Tracheal epithelial cell (primary cell): Measurements from ENCODE around the gene FBRS. TPM values are rescaled to one million over a fixed set of nuclear protein-coding genes. Genes with fewer than 3 reads are reported as not detected.

Experiments used
- total RNA-seq: library from RNA; depleted of rRNA; stranded (reverse); fragments of >200 nt; gene quantifications from 2 replicates; pipeline ENCODE4 v1.2.1, GENCODE V29; 2014

FBRS gene
- total RNA-seq, result 11.1 and 14.9 TPM in 2 replicates

GRCh38 chr16:30657866-30658730 is at the start of gene FBRS:
Gene FBRS (plus strand): TSS chr16:30658431. CDS start chr16:30659519, 1,088 bp downstream.

GRCh38 chr16:30609926-30610839 is 48.0 kb upstream of the FBRS start, which contains the start of gene ZNF689:
Gene ZNF689 (minus strand): TSS chr16:30610389. CDS start chr16:30610041, 348 bp downstream.

GRCh38 chr16:30650369-30651123 is 7.7 kb upstream of the FBRS start, which contains the start of gene PRR14:
Gene PRR14 (plus strand): TSS chr16:30650960. CDS start chr16:30651646, 686 bp downstream.

GRCh38 chr16:30698816-30699614 is 40.8 kb downstream of the FBRS start, which contains the start of gene SRCAP:
Gene SRCAP (plus strand): TSS chr16:30699171. CDS start chr16:30700825, 1,654 bp downstream.

Other genes with a start within 250 kb of the FBRS start
- gene DCTPP1, start 228.4 kb upstream of the FBRS start, total RNA-seq, result 25.4 and 31.3 TPM in 2 replicates
- 7.2 and 10.0 TPM in 2 replicates for gene SEPHS2, start 212.6 kb upstream of the FBRS start, total RNA-seq
- gene ITGAL, start 185.7 kb upstream of the FBRS start, total RNA-seq, result not detected in 2 replicates
- gene ZNF768, start 131.9 kb upstream of the FBRS start, total RNA-seq, result 27.2 and 34.5 TPM in 2 replicates
- 6.6 and 7.5 TPM in 2 replicates for gene ZNF747, start 123.6 kb upstream of the FBRS start, total RNA-seq
- 3.4 and 3.6 TPM in 2 replicates for gene ZNF764, start 100.1 kb upstream of the FBRS start, total RNA-seq
- 8.2 and 10.7 TPM in 2 replicates for gene ZNF688, start 86.7 kb upstream of the FBRS start, total RNA-seq
- gene ZNF785, start 72.7 kb upstream of the FBRS start, total RNA-seq, result 6.2 and 8.0 TPM in 2 replicates
- gene ZNF689, start 48.0 kb upstream of the FBRS start, total RNA-seq, result 1.7 and 3.8 TPM in 2 replicates
- gene PRR14, start 7.5 kb upstream of the FBRS start, total RNA-seq, result 8.7 and 10.1 TPM in 2 replicates
- 15.7 and 16.8 TPM in 2 replicates for gene SRCAP, start 40.7 kb downstream of the FBRS start, total RNA-seq
- gene PHKG2, start 90.0 kb downstream of the FBRS start, total RNA-seq, result 9.6 and 16.1 TPM in 2 replicates
- gene CFAP119, start 103.6 kb downstream of the FBRS start, total RNA-seq, result 1.4 TPM in 1 of 2 replicates, not detected in the other
- 50.3 and 56.6 TPM in 2 replicates for gene RNF40, start 103.9 kb downstream of the FBRS start, total RNA-seq
- gene ZNF629, start 128.8 kb downstream of the FBRS start, total RNA-seq, result 5.5 and 6.6 TPM in 2 replicates
- gene BCL7C, start 235.6 kb downstream of the FBRS start, total RNA-seq, result 28.8 and 34.7 TPM in 2 replicates
- gene CTF1, start 238.2 kb downstream of the FBRS start, total RNA-seq, result 0.64 and 0.96 TPM in 2 replicates